ENCODE measurements around the gene TMPRSS9.
"Not testable (repeated sequence)": the region's sequence is repeated elsewhere in the genome, so short reads cannot be mapped to it uniquely, and the experiment has no call there.

TMPRSS9 gene

GRCh38 chr19:2468596-2468995, 108.5 kb downstream of the TMPRSS9 start:
- DNase-seq: no peak

- DNase-seq: no peak
These were observed 109.2 kb downstream of the TMPRSS9 start for GRCh38 chr19:2469102-2469914.

- not testable (repeated sequence) for DNase-seq
These were observed 109.8 kb downstream of the TMPRSS9 start for GRCh38 chr19:2469915-2470200.

GRCh38 chr19:2474232-2475017, 114.4 kb downstream of the TMPRSS9 start:
- DNase-seq: peak; percentile 97

GRCh38 chr19:2475018-2475701, 115.1 kb downstream of the TMPRSS9 start:
- DNase-seq: peak; percentile 90

All from activated CD8-positive, alpha-beta memory T cell treated with anti-CD3 and anti-CD28 coated beads for 24 hours (primary cell).